ENCODE measurements around the gene AQP10. TPM values are rescaled to one million over a fixed set of nuclear protein-coding genes. Genes with fewer than 3 reads are reported as not detected.

AQP10 gene
- polyA plus RNA-seq, 1 of the 3 experiments (the other 2 are of a cell fraction): 0.02 TPM

DNA sequence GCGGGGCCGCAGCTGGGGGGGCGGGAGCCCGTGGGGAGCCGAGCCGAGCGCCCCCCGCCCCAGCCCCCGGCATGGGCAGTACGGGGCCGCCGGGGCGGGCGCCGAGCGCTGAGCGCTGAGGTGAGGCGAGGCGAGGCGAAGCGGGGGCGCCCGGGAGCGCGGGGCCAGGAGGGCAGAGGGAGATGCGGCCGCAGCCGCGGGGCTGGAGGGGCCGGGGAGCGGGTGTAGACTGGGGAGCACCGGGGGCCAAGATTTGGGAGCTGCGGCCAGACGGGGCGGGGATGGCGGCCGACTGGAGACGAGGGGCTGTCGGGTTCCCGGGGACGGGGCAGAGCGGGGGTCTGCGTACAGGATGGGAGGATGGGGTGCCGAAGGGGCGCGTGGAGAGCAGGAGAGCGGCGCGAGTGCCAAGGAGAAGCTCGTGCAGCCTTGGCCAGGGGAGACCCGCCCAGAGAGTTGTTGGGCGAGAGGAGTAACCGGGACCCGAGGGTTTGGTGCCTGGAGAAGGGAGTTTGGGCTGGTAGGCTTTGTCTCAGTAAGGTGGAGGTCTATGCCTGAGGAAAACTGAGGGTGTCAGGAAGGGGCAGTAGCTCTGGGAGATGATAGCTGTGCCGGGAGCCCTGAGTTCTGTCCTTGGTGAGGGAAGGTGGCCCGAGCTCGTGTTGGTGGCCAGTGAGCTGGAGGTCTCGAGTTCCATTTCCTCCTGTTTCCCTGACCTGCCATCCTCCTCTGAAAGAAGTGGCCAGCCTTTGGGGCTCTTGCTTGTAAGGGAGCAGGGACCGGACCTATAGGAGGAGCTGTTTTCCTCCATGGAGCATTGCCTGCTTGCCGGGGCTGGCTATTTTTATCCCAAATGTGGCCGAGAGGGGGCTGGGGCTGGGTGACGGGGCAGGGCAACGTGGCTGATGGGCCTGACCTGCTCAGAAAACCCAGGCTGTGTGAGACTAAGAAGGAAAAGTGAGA, 5.0 kb downstream of the AQP10 start (continued):
- TF ChIP-seq MXI1 (IDR thresholded peaks at IDR 0.05; ENCODE audit: low read depth, low read length): peak; percentile 88
- no peak for TF ChIP-seq RXRA (IDR thresholded peaks at IDR 0.05; ENCODE audit: borderline replicate concordance, low read depth)

DNA sequence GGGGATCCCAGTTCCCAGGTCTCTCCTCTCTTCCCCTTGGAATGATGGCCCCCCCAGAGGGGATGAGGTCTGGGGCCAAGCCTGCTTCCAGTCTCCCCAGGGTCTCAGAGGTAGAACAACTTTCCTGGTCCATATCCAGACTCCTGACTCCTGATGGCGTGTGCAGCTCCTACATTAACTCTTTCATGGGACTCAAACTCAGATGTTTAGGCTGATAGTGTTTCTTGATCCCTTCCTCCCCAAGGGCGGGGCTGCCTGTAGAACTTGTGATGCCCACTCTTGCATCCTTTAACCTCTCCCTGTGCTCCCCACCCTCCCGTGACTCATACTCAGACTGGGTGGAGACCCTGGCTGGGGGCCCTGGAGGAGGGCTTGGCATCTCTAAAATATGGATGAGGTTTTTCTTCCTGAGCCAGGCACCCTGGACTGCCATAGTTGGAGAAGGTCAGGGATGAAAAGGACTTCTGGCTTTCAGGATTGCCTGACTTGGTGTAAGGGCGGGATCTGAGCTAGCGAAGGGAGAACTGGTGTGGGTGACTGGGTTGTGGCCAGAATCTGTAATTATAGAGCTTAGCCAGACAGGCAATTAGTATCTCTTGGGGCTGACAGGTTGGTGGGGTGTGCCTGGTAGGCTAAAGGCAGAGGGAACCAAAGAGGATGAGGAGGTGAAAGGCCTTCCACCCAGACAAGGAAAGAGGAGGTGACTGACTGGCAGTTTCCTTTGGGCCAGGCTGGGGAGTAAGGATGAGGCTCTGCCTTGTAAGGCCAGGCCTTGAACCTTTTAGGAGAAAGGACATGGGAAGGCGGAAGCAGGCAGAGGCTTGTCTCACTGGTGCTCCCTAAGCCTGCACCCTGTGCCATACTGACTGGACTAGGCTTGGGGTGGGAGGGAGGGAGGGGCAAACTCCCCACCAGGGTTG, 5.9 kb downstream of the AQP10 start:
- CTCF ChIA-PET: interaction anchor here (0.6 to 6.3 kb wide), 17 partner anchors 9 to 154 kb away, joined by 3 to 99 read pairs (median 4); partner anchors contain the start of genes HAX1 and IL6R
- Histone ChIP-seq H2AFZ (ENCODE audit: low read depth) (peak overlapping the region; percentile 60; the same call in 1 of the 2 replicates), H3F3A (replicated peaks; ENCODE audit: insufficient read depth) (peaks cover 11% of the 10 kb centered on the region)

DNA sequence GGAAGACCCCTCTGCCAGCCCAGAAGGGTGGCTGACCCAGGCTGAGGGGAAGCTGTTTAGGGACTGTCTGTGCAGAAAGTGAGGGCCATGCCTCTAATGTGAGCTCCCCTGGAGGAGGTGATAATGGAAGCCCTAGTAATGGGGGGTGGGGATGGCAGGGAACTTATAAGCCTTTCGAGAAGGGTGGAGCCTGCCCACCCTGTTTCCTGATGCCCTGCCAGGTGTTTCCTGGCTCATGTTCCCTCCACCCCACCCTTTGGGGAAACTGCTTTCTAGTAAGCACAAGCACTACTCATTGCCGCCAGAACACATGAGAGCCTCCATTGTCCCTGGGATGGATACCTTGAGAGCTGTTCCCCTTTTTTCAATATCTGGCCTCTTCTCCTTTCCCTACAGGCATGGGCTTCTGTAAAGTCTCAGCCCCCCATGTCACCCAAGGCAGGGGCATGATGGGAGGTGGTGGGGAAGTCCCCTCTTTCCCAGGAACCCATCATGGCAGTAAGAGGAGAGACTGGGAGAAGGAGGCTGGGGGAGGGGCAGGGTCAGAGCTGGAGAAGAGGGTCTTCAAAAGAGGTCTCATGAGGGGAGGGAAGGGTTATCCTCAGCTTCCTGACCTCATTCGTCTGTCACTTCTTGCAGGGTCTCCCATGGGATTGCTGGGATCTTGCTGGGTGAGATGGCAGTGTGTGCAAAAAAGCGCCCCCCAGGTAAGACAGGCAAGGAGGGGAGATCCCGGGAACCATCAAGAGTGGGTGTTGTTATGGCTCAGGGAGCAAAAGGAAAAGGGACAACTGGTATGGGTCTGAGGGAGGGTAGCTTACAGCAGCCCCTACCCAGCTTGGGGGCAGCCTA, 6.8 kb downstream of the AQP10 start:
- H3K27ac ChIP-seq (ENCODE audit: low read depth in 2 of 2, low read length in 1 of 2): peak overlapping the region; percentile 16 to 26; a peak in 2 of 4 replicates
- H3K4me1 ChIP-seq (ENCODE audit: control insufficient read depth in 1 of 2, insufficient read depth in 2 of 2, low read depth in 1 of 2, low read length in 1 of 2): peaks cover 21 to 38% of the 10 kb centered on the region in 2 experiments; a peak in 3 of 4 replicates
- no peak overlapping the region for H3K9ac ChIP-seq
- H4K20me1 ChIP-seq (ENCODE audit: insufficient read depth): peaks cover 20% of the 10 kb centered on the region
- POLR2A ChIA-PET: interaction anchor here (1.3 kb wide), 1 partner anchor 107 kb away, joined by 4 read pairs; the partner anchor contains the start of gene UBAP2L
- H3K36me3 ChIP-seq (replicated peaks in 1 of 2; ENCODE audit: control insufficient read depth in 1 of 2, insufficient read depth in 2 of 2, low read length in 1 of 2): peaks cover 21 to 28% of the 10 kb centered on the region in 2 experiments
- CTCF ChIA-PET: interaction anchor here (0.9 to 6.3 kb wide), 10 partner anchors 8 to 129 kb away, joined by 3 to 99 read pairs (median 10); partner anchors contain the start of genes HAX1 and IL6R
- 85% methylated on average over 5 of the region's 5 CpGs for WGBS (ENCODE audit: low lambda C conversion rate)
- peaks cover 38% of the 10 kb centered on the region for H3K79me2 ChIP-seq (ENCODE audit: insufficient read depth)
- H3K4me3 ChIP-seq (ENCODE audit: low read depth in 2 of 2, low read length in 1 of 2): peak overlapping the region; percentile 49 to 57
- H3K27me3 ChIP-seq (ENCODE audit: insufficient read depth): no peaks in the 10 kb centered on the region; the same call in 1 of the 2 replicates
- no peak for DNase-seq
- peaks cover 11% of the 10 kb centered on the region for H3F3A ChIP-seq (replicated peaks; ENCODE audit: insufficient read depth)
- no peaks in the 10 kb centered on the region for H3K9me2 ChIP-seq
- TF ChIP-seq FOSL2 (IDR thresholded peaks at IDR 0.05; ENCODE audit: borderline replicate concordance, low read depth): no peak
- no peak for TF ChIP-seq MXI1 (IDR thresholded peaks at IDR 0.05; ENCODE audit: low read depth, low read length)
- no peak for TF ChIP-seq SIN3A (IDR thresholded peaks at IDR 0.05; ENCODE audit: borderline replicate concordance, low read depth, low read length)
- TF ChIP-seq, protein P1, sequence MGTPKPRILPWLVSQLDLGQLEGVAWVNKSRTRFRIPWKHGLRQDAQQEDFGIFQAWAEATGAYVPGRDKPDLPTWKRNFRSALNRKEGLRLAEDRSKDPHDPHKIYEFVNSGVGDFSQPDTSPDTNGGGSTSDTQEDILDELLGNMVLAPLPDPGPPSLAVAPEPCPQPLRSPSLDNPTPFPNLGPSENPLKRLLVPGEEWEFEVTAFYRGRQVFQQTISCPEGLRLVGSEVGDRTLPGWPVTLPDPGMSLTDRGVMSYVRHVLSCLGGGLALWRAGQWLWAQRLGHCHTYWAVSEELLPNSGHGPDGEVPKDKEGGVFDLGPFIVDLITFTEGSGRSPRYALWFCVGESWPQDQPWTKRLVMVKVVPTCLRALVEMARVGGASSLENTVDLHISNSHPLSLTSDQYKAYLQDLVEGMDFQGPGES (IDR thresholded peaks at IDR 0.05; ENCODE audit: low read depth, low read length): no peak
- TF ChIP-seq MEF2A (IDR thresholded peaks at IDR 0.05; ENCODE audit: borderline replicate concordance, low read depth): no peak
- TF ChIP-seq, protein P2, sequence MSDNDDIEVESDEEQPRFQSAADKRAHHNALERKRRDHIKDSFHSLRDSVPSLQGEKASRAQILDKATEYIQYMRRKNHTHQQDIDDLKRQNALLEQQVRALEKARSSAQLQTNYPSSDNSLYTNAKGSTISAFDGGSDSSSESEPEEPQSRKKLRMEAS (IDR thresholded peaks at IDR 0.05; ENCODE audit: low read depth): no peak
- TF ChIP-seq RFX5 (IDR thresholded peaks at IDR 0.05; ENCODE audit: low read length): no peak
- TF ChIP-seq, protein P3, sequence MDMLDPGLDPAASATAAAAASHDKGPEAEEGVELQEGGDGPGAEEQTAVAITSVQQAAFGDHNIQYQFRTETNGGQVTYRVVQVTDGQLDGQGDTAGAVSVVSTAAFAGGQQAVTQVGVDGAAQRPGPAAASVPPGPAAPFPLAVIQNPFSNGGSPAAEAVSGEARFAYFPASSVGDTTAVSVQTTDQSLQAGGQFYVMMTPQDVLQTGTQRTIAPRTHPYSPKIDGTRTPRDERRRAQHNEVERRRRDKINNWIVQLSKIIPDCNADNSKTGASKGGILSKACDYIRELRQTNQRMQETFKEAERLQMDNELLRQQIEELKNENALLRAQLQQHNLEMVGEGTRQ (IDR thresholded peaks at IDR 0.05; ENCODE audit: borderline replicate concordance, low read depth, low read length): no peak
- TF ChIP-seq GATA2 (CRISPR knock-in tag; IDR thresholded peaks at IDR 0.05): no peak
- no peaks in the 10 kb centered on the region for H3K9me3 ChIP-seq
- H3K4me2 ChIP-seq: peak overlapping the region; percentile 91
- H2AFZ ChIP-seq (ENCODE audit: low read depth): no peak overlapping the region; the same call in 1 of the 2 replicates

More for the DNA sequence above, 5.9 kb downstream of the AQP10 start:
- DNase-seq: no peak
- H4K20me1 ChIP-seq (ENCODE audit: insufficient read depth): peaks cover 20% of the 10 kb centered on the region
- H3K9me3 ChIP-seq: no peaks in the 10 kb centered on the region
- H3K79me2 ChIP-seq (ENCODE audit: insufficient read depth): peaks cover 38% of the 10 kb centered on the region
- peak overlapping the region; percentile 91 for H3K4me2 ChIP-seq
- TF ChIP-seq FOXM1 (IDR thresholded peaks at IDR 0.05; ENCODE audit: low read depth) (no peak), FOSL2 (IDR thresholded peaks at IDR 0.05; ENCODE audit: borderline replicate concordance, low read depth) (0 out of 2 replicates have a peak, but pooled peaks have one; percentile 10)
- WGBS (ENCODE audit: low lambda C conversion rate): 66% methylated on average over 6 of the region's 6 CpGs
- no peaks in the 10 kb centered on the region for H3K9me2 ChIP-seq
- peak overlapping the region; percentile 91 for H3K9ac ChIP-seq
- peak overlapping the region; percentile 78 to 84 for H3K4me3 ChIP-seq (ENCODE audit: low read depth in 2 of 2, low read length in 1 of 2)
- peaks cover 21 to 38% of the 10 kb centered on the region in 2 experiments; a peak in 3 of 4 replicates for H3K4me1 ChIP-seq (ENCODE audit: control insufficient read depth in 1 of 2, insufficient read depth in 2 of 2, low read depth in 1 of 2, low read length in 1 of 2)
- H3K36me3 ChIP-seq (replicated peaks in 1 of 2; ENCODE audit: control insufficient read depth in 1 of 2, insufficient read depth in 2 of 2, low read length in 1 of 2): peaks cover 12 to 22% of the 10 kb centered on the region in 2 experiments
- POLR2A ChIA-PET: interaction anchor here (0.7 kb wide), 1 partner anchor 477 kb away, joined by 3 read pairs; no protein-coding TSS in a partner anchor
- H3K27ac ChIP-seq (ENCODE audit: low read depth in 2 of 2, low read length in 1 of 2): peak overlapping the region; percentile 88 to 92
- H3K27me3 ChIP-seq (ENCODE audit: insufficient read depth): no peaks in the 10 kb centered on the region; the same call in 1 of the 2 replicates
